LHCN-M2 (cell line): ENCODE data around the gene FLT3LG. TPM values are rescaled to one million over a fixed set of nuclear protein-coding genes. Genes with fewer than 3 reads are reported as not detected.

ENCODE experiments used
- DNase-seq: peaks from one replicate; pipeline ENCODE4 v3.0.0-alpha.2; 2012; ENCODE audit warnings: low read depth
- total RNA-seq: library from RNA; depleted of rRNA; stranded (reverse); fragments of >200 nt; gene quantifications from 2 replicates; pipeline ENCODE4 v1.2.3, GENCODE V29; 2014

FLT3LG gene
- total RNA-seq, 1 experiment from 2014 or later = 4.6 TPM

- DNase-seq = no peak
Measured at GRCh38 chr19:49488046-49488862, 14.2 kb downstream of the FLT3LG start.

DNA sequence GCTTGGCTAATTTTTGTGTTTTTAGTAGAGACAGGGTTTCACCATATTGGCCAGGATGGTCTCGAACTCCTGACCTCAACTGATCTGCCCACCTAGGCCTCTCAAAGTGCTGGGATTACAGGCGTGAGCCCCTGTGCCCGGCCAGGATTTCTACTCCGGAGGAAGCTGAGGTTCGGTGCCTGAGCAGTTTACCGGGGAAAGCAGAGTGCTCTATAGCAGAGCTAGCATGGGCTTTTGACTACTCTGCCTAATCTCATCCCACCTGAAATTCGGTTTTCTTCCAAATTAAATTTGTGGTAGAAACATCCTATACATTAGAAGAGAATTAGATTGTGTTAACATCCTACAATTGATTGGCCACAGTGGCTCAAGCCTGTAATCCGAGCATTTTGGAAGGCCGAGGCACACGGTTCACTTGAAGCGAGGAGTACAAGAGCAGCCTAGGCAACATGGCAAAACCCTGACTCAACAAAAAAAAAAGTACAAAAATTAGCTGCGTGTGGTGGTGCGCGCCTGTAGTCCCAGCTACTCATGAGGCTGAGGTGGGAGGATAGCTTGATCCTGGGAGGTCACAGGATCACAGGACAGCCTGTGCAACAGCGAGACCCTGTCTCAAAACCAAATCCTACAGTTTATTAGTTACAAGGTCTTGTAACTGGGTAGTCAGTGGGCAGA is 15.0 kb downstream of the FLT3LG start:
- no peak for DNase-seq

DNA sequence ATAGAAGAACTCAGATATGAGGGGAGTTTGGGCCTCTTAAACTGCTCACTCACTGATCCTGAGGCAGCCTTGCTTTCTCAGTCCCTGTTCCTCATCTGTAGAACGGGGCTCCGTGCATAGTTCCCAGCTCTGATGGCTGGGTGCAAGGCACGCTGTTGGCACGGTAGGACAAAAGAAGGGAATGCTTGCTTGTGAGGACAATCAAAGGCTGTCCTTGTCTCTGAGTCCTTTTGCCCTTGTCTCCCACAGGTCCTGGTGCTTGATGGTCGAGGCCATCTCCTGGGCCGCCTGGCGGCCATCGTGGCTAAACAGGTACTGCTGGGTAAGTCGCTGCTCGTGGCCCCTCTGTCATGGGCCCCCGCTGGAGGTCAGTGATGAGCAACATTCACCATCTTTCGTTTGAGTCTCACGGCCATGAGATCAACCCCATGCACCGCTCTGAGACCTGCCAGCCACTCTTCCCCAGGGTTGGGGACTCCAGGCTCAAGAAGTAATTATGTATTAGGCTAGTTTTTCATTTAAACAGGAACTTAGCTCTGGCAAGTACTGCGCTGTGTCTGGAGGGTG is 15.7 kb downstream of the FLT3LG start:
- no peak for DNase-seq

DNA sequence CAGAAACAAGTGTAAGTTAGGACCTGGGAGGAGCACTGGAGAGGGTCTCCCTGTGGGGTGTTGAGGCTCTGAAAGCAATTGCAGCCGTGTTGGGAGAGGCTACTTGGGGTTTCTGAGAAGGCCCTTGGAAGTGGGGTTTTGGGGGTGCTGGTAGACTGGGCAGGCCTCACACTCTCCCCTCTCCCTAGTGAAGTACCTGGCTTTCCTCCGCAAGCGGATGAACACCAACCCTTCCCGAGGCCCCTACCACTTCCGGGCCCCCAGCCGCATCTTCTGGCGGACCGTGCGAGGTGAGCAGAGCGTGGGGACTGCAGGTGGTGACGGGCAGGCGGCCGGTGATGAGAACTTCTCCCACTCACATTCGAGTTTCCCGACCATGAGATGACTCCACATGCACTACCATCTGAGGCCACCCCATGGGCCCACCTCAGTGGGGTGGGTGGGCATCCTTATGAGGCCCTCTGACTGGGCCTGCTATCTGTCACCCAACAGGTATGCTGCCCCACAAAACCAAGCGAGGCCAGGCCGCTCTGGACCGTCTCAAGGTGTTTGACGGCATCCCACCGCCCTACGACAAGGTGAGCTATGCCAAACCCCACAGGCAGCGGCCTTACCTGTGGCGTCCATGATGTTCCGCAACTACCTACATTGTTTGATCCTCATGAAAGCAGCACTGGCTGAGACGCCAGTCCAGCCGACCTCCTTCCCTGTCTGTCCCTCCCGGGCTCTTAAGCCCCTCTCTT is 16.4 kb downstream of the FLT3LG start:
- DNase-seq = no peak

DNA sequence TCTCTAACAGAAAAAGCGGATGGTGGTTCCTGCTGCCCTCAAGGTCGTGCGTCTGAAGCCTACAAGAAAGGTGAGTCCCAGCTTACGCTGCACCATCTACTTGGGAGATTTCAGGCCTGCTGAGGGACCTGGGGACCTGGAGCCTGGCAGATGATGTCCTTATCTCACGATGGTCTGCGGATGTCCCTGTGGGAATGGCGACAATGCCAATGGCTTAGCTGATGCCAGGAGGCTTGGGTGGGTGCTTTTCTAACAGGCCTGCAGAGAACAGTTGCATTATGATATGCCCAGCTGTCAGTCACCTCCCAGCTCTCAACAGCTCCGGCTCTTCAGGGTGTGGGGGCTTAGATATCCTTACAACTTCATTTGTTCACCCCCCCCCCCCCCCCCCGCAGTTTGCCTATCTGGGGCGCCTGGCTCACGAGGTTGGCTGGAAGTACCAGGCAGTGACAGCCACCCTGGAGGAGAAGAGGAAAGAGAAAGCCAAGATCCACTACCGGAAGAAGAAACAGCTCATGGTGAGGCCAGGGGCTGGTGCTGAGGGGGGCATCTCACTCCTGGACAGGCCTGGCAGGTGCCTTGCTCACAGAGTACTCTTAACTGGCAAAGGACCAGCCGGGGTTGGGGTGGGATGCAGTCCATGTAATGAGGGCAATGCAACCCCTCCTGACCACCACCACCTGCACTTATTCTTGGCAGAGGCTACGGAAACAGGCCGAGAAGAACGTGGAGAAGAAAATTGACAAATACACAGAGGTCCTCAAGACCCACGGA is 17.2 kb downstream of the FLT3LG start:
- DNase-seq = no peak

- no peak for DNase-seq
Measured at GRCh38 chr19:49491804-49492572, 18.0 kb downstream of the FLT3LG start.

DNA sequence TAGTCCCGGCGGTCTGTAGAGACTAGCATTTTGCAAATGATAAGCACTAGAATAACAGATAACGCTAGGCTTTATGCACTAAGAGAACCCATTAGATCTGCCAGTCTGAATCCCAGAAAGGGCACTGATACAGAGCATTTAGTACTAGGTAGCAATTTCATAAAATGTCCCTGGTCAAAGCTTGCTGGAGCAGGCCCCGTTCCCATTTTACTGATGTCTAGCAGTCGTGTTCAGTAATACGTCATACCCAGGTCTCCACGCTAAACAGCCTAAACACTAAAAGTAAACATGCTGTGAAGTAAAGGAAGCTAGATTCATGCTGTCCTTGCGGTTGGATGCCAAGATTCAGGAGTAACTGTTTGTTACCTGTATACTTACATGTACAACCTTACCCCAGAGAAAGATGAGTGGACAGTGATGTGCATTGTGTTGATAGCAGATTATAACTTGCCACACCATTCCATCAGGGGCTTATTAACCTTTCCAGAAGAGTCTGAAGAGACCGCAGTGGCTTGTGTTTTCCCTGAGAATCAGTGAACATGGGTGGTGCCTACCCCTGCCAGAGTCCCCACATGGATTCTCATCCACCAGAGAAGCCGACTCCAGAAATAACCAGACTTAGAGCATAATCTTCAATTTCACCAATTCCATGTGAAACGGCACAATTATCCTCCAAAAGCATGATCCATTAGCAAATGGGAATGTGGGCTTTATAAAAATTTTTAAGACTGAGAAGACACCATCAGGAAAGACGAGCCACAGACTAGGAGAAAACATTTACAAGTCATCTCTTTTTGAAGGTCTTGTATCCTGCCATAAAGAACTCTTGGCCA is 18.8 kb downstream of the FLT3LG start:
- no peak for DNase-seq

DNA sequence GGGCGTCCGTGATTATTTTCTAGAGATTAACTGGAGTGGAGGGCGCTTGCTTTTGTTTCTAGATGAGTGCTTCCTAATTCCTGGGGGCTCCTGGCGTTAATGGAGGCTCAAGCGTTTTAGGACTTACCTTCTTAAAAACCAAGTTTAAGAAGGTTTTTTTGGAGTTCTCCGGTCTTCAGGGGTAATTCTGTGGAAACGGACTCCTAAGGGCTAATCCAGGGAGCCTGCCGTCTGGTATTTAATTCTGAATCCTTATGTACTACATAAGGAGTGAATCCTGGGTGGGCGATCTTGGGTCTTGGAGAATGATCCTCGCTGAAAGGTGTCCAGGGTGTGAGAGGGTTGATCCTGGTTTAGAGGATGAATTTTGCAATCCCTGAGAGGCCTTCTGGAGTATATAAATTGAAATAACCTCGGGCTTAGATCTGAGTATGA is 22.6 kb downstream of the FLT3LG start:
- no peak for DNase-seq

DNA sequence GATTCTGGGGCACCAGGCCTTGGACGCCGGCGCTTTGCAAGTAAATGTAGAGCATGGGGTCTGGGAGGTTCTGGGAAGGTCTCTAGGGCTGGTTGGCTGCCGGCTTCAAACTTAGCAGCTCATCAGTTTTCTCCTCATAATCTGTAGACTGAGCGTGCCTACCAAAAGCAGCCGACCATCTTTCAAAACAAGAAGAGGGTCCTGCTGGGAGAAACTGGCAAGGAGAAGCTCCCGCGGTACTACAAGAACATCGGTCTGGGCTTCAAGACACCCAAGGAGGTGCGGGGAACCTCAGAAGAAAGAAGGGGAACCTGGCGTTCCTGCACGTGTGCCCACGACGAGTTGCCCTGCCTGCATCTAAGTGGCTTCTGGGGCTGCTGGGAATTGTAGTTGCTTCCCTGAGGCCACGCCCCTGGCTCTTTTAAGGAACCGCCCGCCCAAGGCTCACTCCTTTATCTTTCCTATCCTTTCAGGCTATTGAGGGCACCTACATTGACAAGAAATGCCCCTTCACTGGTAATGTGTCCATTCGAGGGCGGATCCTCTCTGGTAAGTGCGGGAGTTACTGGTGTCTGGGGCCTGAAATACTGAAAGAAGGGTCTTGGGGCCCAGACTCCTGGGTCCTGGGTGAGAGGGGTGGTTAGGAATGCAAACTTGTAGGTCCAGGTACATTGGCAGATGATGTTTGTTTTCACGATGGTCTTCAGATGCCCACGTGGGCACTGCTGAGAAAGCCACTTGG is 23.2 kb downstream of the FLT3LG start:
- DNase-seq = peak; percentile 64

DNA sequence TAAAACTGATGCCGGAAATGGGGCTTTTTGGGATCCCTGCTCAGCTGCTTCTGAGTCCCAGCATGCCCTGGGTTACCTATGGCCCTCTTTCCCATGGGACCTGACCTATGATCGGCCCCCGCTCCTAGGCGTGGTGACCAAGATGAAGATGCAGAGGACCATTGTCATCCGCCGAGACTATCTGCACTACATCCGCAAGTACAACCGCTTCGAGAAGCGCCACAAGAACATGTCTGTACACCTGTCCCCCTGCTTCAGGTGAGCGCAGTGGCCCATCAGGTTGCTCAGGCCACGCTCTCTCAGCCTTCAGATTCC is 23.7 kb downstream of the FLT3LG start:
- DNase-seq = no peak

GRCh38 chr19:49498475-49498874 is 24.5 kb downstream of the FLT3LG start:
- no peak for DNase-seq

DNA sequence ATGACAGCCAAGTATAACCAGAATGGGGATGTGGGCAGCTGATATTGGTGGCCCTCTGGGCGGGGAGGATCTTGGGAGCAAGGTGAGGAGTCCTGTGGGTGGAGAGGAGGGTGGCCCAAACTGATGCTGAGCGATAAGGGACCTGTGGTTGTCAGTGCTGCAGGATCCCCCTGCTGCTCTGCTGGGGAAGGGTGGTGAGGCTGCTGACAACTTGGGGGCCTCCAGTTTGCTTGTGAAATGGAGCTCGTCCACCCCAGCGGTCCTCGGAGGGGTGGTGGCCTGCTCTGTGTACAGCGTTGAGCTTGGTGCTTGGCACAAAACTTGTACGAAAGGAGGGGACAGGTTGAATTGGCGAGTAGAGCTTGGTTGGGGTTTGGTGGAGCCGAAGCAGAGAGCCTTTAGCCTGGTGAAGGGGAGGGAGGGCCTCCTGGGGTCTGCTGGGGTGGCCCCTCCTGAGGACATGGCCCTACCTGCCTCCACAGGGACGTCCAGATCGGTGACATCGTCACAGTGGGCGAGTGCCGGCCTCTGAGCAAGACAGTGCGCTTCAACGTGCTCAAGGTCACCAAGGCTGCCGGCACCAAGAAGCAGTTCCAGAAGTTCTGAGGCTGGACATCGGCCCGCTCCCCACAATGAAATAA is 25.1 kb downstream of the FLT3LG start:
- DNase-seq = no peak

DNA sequence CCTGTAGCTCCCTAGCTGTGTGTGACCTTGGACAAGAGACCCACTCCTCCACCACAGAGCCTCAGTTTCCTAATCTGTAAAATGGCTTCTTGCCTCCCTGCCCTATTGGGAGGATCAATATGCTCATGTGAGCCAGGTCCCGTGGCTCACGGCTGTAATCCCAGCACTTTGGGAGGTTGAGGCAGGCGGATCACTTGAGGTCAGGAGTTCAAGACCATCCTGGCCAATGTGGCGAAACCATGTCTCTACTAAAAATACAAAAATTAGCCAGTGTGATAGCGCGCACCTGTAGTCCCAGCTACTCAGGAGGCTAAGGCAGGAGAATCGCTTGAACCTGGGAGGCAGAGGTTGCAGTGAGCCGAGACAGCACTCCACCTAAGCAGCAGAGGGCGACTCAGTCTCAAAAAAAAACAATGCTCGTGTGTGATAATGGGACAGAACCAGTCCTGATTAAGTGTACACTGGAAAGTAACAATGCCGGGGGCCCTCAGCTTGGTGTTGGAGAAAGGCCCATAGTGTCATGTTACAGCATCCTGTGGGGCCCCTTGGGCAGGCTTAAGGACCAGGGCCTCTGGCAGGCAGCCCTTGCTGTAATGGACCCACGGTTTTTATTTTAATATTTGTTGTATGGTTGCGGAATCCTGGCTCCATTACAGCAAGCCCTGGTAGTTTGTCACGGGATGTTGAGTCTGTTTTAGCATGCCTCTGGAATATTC is 29.0 kb downstream of the FLT3LG start:
- peak; percentile 69 for DNase-seq

GRCh38 chr19:49503582-49503962 is 29.6 kb downstream of the FLT3LG start:
- no peak for DNase-seq

DNA sequence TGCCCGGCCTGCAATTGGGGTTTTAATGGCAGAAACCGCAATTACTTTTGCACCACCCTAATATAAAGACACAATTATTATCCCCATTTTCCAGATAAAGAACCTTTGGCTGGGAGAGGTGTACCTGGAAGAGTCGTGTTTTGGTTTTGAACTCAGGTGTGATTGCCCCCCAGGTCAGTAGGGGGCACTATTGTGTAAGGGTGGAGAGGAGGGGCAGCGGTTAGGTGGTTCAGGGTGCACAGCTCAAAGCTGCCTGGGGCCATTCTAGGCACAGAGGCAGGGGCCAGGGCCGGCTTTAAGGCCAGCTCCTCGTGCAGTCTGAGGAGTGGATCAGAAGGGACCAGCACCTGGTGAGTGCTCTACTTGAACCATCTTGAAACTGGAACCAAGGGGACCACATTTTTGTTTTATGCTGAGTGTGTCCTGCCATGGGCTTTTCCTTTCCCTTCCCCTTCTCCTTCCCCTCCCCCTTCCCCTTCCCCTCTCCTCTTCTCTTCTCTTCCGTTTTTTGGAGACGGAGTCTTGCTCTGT is 32.6 kb downstream of the FLT3LG start:
- peak; percentile 52 for DNase-seq

DNA sequence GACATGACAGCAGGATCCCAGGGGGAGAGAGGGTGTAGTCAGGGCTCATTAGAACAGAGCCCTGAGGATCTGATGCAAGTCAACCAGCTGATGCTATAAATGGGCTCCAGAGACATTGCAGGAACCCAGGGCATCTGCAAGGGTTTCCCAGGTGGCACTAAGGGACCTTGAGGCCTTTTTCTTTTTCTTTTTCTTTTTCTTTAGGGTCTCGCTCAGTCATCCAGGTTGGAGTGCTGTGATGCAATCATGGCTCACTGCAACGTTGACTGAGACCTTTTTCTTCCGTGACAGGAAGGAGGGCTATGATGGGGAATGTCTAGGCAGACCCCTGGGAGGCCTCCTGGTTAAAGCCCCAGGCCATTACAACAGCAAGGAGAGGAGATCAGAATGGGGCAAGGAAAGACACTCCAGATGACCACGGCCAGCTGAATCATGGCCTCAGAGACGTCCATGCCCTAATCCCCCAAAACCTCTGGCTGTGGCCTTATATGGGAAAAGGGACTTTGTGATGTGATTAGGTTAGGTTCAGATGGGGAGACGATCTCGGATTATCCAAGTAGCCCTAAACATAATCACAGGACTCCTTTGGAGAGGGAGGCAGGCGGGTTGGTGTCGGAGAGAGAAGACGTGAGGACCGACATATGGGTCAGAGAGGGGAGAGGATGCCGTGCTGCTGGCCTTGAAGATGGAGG is 33.9 kb downstream of the FLT3LG start:
- DNase-seq = no peak
